GM18868 (cell line): Measurements from ENCODE around the gene PDE4D.
A peak's percentile ranks its signal among the peaks of the same experiment; 100 is the strongest.
"Not testable (repeated sequence)": the region's sequence is repeated elsewhere in the genome, so short reads cannot be mapped to it uniquely, and the experiment has no call there.

Source experiments
- ATAC-seq: cut with Tn5 transposase; IDR thresholded peaks from one replicate; pipeline ENCODE4 v1.9.1; 2021; ENCODE audit warnings: mild to moderate bottlenecking, moderate library complexity; ENCODE audit not compliant: unreplicated experiment

Gene PDE4D

DNA sequence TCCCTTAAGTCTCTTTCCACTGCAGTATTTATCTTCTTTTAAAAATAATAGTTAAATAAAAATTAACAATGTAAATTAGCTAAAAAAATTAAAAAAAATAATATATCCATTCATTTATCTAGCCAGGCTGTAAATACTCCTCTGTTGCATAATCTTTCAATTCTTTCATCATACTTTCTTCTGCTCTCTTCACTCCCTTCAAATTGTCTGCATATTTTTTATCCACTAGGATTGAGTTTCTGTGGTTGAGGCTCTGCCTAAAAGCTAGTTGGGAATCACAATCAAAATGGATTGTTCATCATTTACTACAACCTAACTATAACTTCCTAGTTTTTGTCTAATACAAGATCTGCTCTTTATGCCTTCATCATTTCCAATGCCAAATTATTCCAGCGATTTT is 182.2 kb downstream of the PDE4D start:
- no peak for ATAC-seq

DNA sequence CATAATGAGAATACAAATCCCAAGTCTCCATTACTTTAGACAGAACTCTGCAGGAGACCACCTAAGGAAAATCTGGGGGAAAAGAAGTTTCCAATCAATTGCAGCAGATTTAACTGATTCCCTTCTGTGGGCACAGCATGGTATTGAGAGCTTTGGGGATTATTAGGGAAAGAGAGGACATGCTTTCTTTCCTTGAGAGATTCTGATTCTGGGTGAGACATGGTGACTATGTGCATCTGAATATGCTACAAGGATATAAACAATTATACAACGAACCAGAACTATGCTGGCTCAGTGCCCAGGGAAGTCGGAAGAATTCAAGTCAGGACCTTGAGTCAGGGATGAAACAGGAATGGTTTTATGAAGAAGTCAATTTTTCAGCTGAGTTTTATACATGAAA is 183.7 kb downstream of the PDE4D start:
- no peak for ATAC-seq

DNA sequence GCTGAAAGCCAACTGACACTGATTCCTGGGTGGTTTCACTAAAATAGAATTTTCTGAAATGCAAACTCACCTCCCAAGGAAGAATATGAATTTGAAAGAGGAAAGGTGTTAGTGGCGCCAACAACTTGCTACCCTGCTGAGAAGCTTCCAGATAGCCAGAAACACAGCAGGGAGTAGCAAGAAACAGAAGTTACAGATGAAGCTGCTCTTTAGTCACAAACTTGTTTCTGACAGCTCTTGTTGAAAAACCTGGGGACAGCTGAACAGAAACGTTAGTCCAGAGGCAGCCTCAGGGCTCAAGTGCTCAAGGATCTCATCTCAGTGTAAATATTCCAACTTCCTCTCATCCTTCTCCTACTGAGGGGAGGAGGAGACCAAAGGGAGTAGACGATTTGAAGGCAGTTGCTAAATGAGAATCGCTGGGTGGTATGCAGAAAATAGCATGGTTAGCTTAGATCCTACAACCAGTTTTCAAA is 184.1 kb downstream of the PDE4D start:
- ATAC-seq = no peak

GRCh38 chr5:59704936-59705335 is 188.6 kb downstream of the PDE4D start:
- ATAC-seq = no peak

DNA sequence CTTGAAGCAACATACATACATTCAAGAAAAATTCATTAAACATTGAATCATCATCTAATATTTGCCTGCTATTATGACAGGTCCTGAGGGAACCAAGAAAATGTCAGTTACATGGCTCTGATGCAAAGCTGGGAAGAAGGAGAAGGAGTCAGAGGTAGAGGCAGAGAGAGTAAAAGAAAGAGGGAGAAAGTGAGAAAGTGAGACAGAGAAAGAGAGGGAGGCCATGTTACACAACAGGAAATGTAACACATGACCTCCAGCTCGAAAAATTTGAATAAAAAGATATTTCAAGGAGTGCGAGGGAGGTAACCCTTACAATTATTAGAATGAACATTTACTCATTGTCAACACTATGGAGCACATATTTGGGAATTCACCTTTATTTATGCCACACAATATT is 189.7 kb downstream of the PDE4D start:
- ATAC-seq = no peak

GRCh38 chr5:59698207-59699178 is 195.0 kb downstream of the PDE4D start:
- ATAC-seq = no peak

DNA sequence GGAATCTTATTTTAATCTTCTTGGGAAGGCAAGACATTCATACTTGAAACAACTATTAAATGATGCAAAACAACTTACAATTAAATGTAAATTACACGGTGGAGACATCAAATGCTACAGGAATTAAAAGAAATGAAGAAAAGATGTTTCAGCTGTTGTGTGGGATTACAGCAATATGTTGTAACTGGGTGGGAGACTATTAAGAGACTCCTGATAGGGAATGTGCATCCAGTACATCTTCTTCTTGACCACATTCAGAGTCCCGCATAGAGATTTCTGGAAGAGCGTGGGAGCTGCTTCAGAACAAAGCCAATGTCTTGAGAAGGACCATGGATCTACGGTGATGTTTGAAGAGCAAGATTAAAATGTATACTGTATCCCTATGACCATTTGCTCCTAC is 199.1 kb downstream of the PDE4D start:
- ATAC-seq = no peak

- no peak for ATAC-seq
These were observed 199.8 kb downstream of the PDE4D start for GRCh38 chr5:59693492-59694309.

DNA sequence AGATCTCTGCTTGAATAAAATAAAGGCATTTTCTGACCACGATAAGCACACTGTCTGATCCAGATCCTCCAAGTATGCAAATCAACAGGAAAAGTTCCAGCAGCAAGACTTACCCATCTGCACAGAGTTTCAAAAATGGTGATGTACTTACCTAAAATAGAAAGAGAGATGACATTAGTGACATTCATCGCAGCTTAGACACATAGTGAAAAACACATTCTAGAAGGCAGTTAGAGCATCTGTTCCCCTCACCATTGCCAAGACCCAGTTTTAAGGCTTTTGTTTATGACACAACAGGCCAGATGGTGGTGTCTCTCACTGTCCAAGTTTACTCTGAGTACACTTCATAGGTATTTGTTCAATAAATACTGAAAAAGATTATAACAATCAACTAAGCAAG is 207.7 kb downstream of the PDE4D start:
- ATAC-seq = peak; percentile 70

GRCh38 chr5:59685191-59685530 is 208.4 kb downstream of the PDE4D start:
- no peak for ATAC-seq

DNA sequence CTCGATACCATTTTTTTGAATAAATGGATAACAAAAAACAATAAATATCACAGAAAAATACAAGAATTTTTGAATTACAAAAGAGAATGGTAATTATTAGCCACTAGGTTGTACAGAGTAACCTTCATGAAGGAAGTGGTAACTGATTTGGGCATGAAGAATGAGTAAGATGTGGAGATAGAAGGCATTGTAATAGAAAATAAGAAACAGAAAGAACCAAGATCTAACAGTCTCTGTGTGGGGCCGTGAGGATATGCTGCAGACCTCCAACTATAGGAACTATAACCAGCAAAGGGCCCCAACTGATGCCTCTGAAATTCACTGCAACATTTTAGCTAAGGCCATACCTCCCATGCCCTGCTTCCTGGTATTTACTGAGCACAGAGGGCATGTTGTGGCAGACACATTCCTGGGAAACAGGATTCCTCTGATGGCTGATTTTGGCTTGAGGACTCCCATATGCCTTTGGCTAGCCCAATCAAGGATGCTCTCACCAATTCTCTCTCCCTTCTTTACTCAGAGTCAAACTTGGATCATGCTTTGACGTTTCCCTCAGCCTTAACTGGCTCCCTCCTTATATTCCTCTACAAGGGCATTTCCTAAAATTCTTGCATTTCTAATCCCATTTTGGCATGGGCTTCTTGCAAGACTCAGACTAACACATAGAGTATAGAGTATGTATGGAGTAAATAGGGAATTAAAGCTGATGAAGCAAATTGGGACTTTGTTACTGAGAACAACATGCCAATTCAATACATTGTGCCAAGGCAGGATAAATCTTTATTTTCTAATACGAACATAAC is 208.9 kb downstream of the PDE4D start:
- ATAC-seq = no peak

- ATAC-seq = no peak
These were observed 210.2 kb downstream of the PDE4D start for GRCh38 chr5:59683311-59683710.

DNA sequence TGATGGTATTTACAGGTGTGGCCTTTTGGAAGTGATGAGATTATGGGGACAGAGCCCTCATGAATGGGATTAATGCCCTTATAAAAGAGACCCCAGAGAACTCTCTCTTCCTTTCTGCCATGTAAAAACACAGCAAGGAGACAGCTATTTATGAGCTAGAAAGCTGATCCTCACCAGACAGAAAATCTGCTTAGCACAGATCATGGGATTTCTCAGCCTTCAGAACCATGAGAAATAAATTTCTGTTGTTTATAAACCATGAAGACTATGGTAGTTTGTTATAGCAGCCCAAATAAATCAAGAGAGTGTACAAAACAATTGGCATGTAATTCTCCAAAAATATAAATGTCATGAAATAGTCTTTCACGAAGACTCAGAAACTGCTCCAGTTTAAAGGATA is 211.0 kb downstream of the PDE4D start:
- no peak for ATAC-seq

DNA sequence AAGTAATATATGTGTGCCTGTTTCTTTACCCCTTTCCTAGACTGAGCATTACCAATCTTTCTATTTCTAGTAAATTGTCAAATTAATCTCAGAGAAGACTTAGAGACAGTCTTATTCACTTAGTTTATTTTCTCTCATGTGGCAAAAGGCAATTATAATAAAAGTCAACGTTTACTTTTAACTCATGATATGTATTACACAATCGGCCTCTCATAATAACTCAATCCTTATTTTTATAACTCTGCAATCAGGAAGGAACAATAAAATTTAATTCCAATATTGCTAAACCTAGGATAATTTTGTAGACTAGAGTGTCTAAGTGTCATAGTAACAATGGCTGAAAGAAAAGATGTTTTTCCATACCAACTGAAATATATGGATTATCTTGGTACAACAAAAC is 214.6 kb downstream of the PDE4D start:
- no peak for ATAC-seq

GRCh38 chr5:59674763-59675162 is 218.8 kb downstream of the PDE4D start:
- no peak for ATAC-seq

- no peak for ATAC-seq
These were observed 220.0 kb downstream of the PDE4D start for GRCh38 chr5:59673438-59674058.

- no peak for ATAC-seq
These were observed 227.0 kb downstream of the PDE4D start for GRCh38 chr5:59666440-59667068.

GRCh38 chr5:59665832-59666203 is 227.7 kb downstream of the PDE4D start:
- not testable (repeated sequence) for ATAC-seq

DNA sequence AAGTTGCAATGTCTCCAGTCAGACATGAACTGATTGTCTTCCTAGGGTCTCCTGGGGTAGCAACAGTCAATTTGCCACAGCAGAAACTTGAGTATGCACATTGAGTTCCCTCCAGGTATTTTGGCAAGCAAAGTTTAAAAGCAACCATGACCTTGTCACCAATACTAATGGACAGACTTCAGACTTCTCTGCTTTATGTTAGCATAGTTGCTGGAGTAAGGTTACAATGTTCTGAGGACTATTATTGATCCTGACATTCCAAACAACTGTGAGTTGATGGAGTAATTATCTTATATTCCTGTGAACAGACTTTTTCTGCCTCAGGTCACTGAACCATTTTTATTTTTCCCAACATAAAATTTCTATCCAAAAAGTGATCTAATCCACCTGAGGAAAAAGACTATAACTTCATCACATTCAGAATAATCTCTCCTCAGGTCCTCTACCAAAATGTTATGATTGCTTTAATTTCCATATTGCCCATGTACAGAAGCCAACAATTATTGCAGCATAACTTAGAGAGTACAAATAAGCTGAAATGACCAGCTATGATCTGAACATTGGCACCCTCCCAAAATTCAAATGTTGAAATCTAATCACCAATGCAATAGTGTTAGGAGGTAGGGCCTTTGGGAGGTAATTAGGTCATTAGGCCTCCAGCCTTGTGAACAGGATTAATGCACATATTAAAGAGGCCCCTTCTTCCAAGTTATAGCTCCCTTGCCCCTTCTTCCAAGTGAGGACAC is 228.3 kb downstream of the PDE4D start:
- ATAC-seq = no peak
